Renal pelvis (tissue), 4 donors: ENCODE results near the gene ASCC3. TPM values are rescaled to one million over a fixed set of nuclear protein-coding genes. Genes with fewer than 3 reads are reported as not detected.
"Not testable (repeated sequence)": the region's sequence is repeated elsewhere in the genome, so short reads cannot be mapped to it uniquely, and the experiment has no call there.

Source experiments
- DNase-seq: peaks from one replicate; pipeline ENCODE4 v3.0.0-alpha.2; 2013
- polyA plus RNA-seq, 3 donors: library from polyadenylated mRNA; unstranded; fragments of 120-200 nt; gene quantifications; one replicate each; pipeline ENCODE4 v1.2.1, GENCODE V29; 2013; ENCODE audit not compliant: insufficient read length in 3 of 3

The ASCC3 gene
- polyA plus RNA-seq, 3 donors: 18.9 to 22.9 (median 20.4) TPM

DNA sequence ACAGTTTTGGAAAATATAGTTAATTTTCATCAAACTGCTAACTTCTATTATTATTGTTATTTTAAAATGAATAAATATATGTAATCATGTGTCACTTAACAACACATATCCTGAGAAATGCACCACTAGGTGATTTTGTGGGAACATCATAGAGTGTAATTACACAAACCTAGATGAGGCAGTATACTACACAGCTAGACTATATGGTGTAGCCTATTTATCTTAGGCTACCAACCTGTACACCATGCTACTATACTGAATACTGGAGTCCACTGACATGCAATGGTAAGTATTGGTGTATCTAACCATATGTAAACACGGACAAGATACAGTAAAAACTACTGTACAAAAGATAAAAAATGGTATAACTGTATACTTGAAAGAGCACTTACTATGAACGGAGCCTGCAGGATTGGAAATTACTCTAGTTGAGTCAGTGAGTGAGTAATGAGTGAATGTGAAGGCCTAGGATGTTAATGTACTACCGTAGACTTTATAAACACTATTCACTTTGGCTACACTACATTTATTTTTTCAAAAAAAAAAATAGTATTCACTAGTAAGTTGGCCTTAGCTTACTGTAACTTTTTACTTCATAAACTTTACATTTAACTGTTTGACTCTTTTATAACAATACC lies 72.4 kb downstream of the ASCC3 start:
- no peak for DNase-seq

- DNase-seq: no peak
Observed at GRCh38 chr6:100806296-100806695, 74.8 kb downstream of the ASCC3 start.

DNA sequence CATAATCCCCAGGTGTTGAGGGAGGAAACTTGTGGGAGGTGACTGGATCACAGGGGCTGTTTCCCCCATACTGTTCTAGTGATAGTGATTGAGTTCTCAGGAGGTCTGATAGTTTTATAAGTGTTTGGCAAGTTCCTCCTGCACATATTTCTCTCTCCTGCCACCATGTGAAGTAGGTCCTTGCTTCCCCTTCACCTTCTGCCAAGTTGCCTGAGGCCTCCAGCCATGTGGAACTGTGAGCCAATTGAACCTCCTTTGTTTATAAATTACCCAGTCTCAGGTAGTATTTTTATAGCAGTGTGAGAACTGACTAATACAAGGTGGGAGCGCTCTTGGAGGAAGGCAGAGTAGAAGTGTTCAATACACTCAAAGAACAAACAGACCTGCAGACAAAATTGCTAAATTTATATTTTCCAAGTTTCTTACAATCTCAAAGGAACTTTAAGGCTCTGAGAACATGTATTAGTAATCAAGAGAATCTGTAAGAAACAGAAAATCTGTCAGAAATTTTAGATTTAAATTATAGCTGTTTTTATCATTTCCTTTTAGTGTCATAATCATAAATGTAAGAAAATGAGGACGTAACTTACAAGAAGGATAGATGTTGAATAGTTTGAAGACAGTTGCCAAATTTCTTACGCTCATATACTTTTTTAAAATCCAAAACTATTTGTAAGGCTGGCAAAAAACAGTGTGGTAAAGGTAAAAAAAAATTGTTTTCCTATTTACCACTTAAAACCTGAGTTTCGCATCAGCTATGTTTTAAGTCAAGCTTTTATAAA lies 77.7 kb downstream of the ASCC3 start:
- DNase-seq: no peak

- no peak for DNase-seq
Observed at GRCh38 chr6:100801036-100801435, 80.1 kb downstream of the ASCC3 start.

DNA sequence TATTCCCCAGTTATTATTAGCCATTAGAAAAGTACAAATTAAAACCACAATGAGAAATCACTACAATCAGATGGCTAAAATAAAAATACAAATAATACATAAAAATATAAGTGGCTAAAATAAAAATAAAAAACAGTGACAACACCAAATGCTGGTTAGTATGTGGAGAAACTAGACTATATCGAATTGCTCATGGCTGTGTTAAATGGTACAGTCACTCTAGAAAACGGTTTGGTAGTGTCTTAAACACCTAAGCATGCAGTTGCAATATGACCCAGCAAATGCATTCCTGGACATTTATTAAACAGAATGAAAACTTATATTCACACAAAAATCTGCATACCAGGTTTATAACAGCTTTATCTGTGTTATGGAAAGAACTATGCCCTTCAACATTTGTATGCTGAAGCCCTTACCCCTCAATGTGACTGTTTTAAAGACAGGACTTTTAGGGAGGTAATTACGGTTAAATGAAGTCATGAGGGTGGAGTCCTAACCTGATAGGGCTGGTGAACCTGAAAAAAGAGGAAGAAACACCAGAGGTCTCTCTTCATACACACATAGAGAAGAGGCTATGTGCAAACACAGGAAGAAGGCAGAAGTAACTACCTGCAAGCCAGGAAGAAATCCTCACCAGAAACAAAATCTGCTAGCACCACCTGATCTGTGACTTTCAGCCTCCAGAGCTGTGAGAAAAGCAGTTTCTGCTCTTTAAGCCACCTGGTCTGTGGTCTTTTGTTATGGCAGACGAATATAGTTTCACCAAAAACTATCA lies 84.9 kb downstream of the ASCC3 start:
- no peak for DNase-seq

DNA sequence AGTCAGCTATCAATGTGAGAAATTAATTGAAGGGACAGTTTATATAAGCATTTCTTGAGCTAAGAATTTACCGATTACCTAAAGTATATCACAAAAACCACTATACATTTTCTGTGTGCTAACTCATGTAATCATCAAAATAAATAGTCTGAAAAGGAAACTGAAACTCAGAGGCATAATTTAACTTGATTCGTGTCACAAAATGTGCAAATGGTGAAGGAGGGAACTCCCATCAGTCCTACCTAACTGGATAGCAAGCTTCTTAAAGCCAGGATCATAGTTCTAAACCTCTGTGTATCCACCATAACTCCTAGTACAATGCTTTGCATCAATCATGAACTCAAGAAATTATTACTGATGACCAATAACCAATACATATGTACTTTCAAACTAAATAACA lies 91.0 kb downstream of the ASCC3 start:
- no peak for DNase-seq

GRCh38 chr6:100785982-100786381 lies 95.1 kb downstream of the ASCC3 start:
- no peak for DNase-seq

GRCh38 chr6:100780648-100781047 lies 100.5 kb downstream of the ASCC3 start:
- DNase-seq: no peak

GRCh38 chr6:100775667-100776066 lies 105.5 kb downstream of the ASCC3 start:
- DNase-seq: no peak

DNA sequence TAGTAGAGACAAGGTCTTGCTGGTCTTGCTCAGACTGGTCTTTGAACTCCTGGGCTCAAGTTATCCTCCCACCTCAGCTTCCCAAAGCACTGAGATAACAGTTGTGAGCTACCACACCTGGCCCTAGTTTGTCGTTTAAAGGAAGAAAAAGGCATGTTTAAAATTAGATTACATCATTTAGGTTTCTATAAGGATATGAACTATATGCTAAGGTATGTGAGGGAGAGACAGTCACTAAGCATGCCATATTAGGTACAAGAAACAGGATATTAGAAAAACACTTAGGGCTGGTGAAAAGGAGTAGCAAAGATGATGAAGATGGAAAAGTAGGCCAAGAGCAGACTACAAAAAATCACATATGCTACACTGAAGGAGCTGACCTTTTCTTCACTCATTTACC lies 106.4 kb downstream of the ASCC3 start:
- DNase-seq: no peak

DNA sequence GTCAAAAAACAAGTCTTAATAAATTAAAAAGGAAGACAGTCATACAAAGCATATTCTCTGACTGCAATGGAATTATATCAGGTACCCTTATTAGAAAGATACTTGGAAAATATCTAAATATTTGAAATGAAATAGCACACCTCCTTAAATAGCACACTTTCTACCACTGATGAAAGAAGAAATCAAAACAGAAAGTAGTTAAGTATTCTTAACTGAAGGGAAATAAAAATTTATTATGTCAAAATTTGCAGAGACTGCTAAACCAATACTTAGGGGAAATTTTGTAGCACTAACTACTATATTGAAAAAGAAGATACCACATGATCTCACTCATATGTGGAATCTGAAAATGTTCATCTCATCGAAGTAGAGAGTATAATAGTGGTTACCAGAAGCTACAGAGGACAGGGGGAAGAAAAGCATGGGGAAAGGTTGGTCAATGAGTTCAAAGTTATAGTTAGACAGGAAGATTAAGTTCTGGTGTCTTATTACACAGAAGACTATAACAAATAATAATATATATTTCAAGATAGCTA lies 112.2 kb downstream of the ASCC3 start:
- DNase-seq: no peak

DNA sequence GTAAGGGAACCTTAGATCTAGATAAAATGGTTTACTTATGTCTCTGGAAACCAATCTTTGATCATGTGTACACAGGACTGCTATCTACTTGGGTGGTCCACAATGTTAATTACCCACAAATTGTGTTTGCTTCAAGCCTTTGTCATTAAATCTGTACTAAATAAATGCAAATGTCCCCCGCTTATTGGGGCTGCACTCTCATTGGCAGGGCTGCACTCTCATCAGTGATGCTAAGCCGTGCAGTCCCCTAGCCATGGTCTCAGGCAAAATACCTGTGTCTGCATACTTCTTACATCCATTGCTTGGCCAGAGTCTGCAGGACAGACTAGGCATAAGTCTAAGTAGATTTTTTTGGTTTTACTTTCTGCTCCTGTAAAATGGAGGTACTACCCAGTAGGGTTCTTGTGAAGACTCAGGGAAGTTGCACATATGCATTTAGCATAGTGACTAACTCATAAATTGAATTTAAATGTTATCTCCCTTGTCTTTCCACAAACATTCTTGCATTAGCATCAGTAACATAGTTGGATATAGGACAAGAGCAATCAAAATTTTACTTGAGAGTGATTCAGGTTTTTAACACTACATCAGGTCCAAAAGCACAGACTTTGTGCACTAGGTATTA lies 117.4 kb downstream of the ASCC3 start:
- no peak for DNase-seq

DNA sequence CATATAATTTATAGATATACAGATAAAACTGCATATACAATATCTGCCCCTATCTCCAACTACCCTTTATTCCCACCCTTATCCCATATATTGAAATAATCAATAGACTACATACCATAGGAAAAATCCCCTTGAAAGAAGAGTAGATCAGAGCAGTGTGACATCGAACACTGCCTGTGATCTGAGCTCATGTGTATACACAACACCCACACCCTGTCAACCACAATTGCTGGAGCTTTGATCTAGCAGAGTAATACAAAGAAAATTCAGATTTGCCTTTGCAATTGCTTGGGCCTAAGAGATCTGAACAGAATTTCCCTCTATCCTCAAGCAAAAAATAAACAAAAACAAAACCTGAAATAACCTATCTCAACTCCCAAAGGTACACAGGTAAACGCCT lies 119.3 kb downstream of the ASCC3 start:
- DNase-seq: no peak

DNA sequence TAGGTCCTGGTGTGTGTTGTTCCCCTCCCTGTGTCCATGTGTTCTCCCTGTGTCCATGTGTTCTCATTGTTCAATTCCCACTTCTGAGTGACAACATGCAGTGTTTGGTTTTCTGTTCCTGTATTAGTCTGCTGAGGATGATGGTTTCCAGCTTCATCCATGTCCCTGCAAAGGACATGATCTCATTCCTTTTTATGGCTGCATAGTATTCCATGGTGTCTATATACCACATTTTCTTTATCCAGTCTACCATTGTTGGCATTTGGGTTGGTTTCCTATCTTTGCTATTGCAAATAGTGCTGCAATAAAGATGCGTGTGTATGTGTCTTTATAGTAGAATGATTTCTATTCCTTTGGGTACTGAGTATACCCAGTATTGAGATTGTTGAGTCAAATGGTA lies 122.7 kb downstream of the ASCC3 start:
- not testable (repeated sequence) for DNase-seq

DNA sequence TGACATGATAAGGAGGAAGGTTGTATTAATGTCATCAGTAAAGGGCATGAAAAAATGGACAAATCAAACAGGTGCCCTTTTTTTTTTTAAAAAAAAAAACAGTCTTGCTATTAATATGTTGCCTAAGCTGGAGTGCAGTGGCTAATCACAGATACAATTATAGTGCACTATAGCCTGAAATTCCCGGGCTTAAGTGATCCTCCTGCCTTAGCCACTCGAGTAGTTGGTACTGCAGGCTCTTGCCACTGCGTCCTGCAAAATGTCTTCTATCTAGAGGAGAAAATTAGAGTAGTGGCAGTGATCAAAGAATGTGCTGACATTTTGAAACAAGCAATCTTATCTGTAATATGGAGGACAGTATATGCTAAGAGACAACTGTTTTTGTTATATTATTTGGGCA lies 127.7 kb downstream of the ASCC3 start:
- DNase-seq: no peak

DNA sequence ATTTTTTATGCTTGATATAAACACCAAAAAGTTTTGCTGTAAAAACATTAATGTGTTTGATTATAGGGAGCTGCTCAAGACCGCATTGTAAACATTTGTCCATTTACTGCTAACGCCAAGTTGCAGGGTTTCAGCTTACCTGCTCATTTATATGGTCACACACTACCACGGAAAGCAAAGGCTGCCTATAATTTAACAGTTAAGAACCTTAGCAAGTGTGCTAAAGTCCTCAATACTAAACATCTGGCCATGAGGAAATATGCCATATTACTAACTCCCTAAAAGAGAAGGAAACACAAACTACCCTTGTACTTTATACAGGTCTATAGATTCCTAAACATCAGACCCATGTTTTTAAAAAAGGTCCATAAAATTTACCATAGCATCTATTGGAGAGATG lies 129.5 kb downstream of the ASCC3 start:
- no peak for DNase-seq

DNA sequence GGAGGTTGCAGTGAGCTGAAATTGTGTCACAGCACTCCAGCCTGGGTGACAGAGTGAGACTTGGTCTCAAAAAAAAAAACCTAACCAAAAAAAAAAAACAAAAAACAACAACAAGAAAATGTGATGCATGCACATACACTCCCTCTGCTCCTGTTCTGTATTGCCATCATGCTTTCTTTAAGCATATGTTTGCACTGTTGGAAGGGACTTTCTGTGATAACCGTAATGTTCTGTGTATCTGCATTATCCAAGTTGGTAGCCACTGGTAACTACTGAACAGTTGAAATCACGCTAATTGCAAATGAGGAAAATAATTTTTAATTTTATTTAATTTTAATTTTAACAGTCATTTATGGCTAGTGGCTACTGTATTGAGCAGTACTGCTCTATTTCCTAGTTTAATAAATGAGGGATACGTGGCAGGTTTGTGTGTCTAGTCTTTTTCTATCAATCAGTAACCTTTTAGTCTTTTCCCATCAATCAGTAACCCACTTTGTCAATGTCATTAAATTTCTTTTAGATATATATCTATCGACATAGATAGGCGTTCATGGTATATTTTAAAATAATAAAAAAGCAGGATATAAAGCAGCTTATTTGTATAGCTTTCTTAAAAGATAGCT lies 135.6 kb downstream of the ASCC3 start:
- DNase-seq: no peak

GRCh38 chr6:100740439-100740838 lies 140.7 kb downstream of the ASCC3 start:
- no peak for DNase-seq

DNA sequence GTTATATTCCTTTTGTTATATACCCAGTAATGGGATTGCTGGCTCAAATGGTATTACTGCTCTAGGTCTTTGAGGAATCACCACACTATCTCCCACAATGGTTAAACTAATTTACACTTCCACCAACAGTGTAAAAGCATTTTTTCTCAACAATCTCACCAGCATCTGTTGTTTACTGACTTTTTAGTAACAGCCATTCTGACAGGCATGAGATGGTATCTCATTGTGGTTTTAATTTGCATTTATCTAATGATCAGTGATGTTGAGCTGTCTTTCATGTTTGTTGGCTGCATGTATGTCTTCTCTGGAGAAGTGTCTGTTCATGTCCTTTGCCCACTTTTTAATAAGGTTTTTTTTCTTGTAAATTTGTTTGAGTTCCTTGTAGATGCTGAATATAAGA lies 143.4 kb downstream of the ASCC3 start:
- not testable (repeated sequence) for DNase-seq

DNA sequence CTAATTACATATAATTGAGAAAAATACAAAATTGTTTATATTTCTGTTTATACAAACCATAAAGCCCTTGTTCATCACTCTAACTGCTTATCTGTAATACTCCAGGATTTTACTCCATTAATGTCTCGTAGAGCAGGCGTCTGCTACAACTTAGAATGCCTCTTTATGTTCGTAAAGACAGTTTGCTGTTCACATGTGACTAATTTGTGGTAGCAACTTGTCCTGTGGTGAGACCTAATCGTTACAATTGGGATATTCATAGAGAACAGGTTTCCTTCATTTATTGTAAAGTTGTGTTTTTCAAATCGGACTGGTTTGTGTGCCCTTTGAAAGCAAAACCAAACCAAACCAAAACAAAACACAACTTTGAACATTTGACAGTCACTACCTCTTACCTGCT lies 149.7 kb downstream of the ASCC3 start:
- no peak for DNase-seq
